CD14-positive monocyte (primary cell): ENCODE measurements around the gene POU6F2. TPM values are rescaled to one million over a fixed set of nuclear protein-coding genes. Genes with fewer than 3 reads are reported as not detected.

Experiments
- DNase-seq, 3 donors: peaks; one replicate each; pipeline ENCODE4 v3.0.0-alpha.2; 2011 to 2022
- H2AFZ ChIP-seq: 2 replicates; pipeline ENCODE4 v1.6.0; 2012; ENCODE audit warnings: mild to moderate bottlenecking, low read depth, low read length, inconsistent platforms; ENCODE audit not compliant: insufficient read depth, poor library complexity, severe bottlenecking
- H3K27ac ChIP-seq, 2 donors: 1 replicate in 1 of 2; 2 replicates in 1 of 2; pipeline ENCODE4 v1.5.1; 2012 to 2013; ENCODE audit warnings: low read length in 2 of 2, control low read depth in 1 of 2, inconsistent platforms in 1 of 2, low read depth in 1 of 2, mild to moderate bottlenecking in 1 of 2
- H3K27me3 ChIP-seq, 2 donors: one replicate each; pipeline versions ENCODE4 v1.6.0 to v1.6.1; 2011 to 2013; ENCODE audit warnings: low read length in 2 of 2; ENCODE audit not compliant: control insufficient read depth in 2 of 2, insufficient read depth in 2 of 2
- H3K36me3 ChIP-seq, 2 donors: replicated peaks in 1 of 2; 1 replicate in 1 of 2; 2 replicates in 1 of 2; pipeline versions ENCODE4 v1.5.1 to v1.6.1; 2012 to 2013; ENCODE audit warnings: low read length in 2 of 2, control low read depth in 1 of 2, inconsistent platforms in 1 of 2, mild to moderate bottlenecking in 1 of 2; ENCODE audit not compliant: insufficient read depth in 2 of 2, control insufficient read depth in 1 of 2
- H3K4me1 ChIP-seq, 2 donors: 1 replicate in 1 of 2; 2 replicates in 1 of 2; pipeline versions ENCODE4 v1.5.1 to v1.6.1; 2012 to 2013; ENCODE audit warnings: low read length in 2 of 2, control low read depth in 1 of 2, inconsistent platforms in 1 of 2, mild to moderate bottlenecking in 1 of 2, moderate library complexity in 1 of 2; ENCODE audit not compliant: insufficient read depth in 2 of 2, control insufficient read depth in 1 of 2
- H3K4me2 ChIP-seq: replicated peaks from 2 replicates; pipeline ENCODE3; 2012; ENCODE audit warnings: low read length, moderate library complexity, mild to moderate bottlenecking; ENCODE audit not compliant: poor library complexity, severe bottlenecking; ENCODE audit errors: extremely low read depth
- H3K4me3 ChIP-seq, 3 experiments: fragments of 200-600 bp in 1 of 3; sonication (generic) in 1 of 3; replicated peaks in 1 of 3; 1 replicate in 2 of 3; 2 replicates in 1 of 3; pipeline ENCODE4 v1.5.1; 2011 to 2013; ENCODE audit warnings: low read length in 3 of 3, mild to moderate bottlenecking in 3 of 3, control low read depth in 2 of 3, low read depth in 2 of 3, inconsistent platforms in 1 of 3, moderate library complexity in 1 of 3
- H3K79me2 ChIP-seq: 2 replicates; pipeline ENCODE4 v1.6.0; 2012; ENCODE audit warnings: mild to moderate bottlenecking, control low read depth, inconsistent platforms, low read length, moderate library complexity; ENCODE audit not compliant: insufficient read depth
- H3K9ac ChIP-seq: 2 replicates; pipeline ENCODE4 v1.6.0; 2017; ENCODE audit warnings: low read length, mild to moderate bottlenecking; ENCODE audit not compliant: insufficient read depth, poor library complexity, severe bottlenecking
- H3K9me3 ChIP-seq, 2 donors: replicated peaks in 1 of 2; 1 replicate in 1 of 2; 2 replicates in 1 of 2; pipeline versions ENCODE4 v1.5.1 to v1.6.1; 2012 to 2013; ENCODE audit warnings: low read length in 2 of 2, control low read depth in 1 of 2; ENCODE audit not compliant: control insufficient read depth in 1 of 2, insufficient read depth in 1 of 2
- H4K20me1 ChIP-seq: 2 replicates; pipeline ENCODE4 v1.6.0; 2012; ENCODE audit warnings: mild to moderate bottlenecking, low read length, control low read depth, moderate library complexity; ENCODE audit not compliant: insufficient read depth
- H3K27ac Mint-ChIP-seq, 7 donors: one replicate each; pipeline ENCODE4 v1.8.0; 2020; ENCODE audit warnings: mild to moderate bottlenecking in 7 of 7, mixed read lengths in 7 of 7, moderate library complexity in 6 of 7, inconsistent platforms in 2 of 7
- H3K27me3 Mint-ChIP-seq, 3 donors: one replicate each; pipeline ENCODE4 v1.8.0; 2021 to 2022; ENCODE audit warnings: low read depth in 3 of 3, mild to moderate bottlenecking in 3 of 3, mixed read lengths in 3 of 3, moderate library complexity in 3 of 3, inconsistent platforms in 1 of 3
- H3K36me3 Mint-ChIP-seq, 2 donors: one replicate each; pipeline ENCODE4 v1.8.0; 2020; ENCODE audit warnings: mixed read lengths in 2 of 2, inconsistent platforms in 1 of 2, mild to moderate bottlenecking in 1 of 2
- H3K4me1 Mint-ChIP-seq: one replicate; pipeline ENCODE4 v1.8.0; 2020; ENCODE audit warnings: mild to moderate bottlenecking, mixed read lengths
- H3K4me3 Mint-ChIP-seq, 2 donors: one replicate each; pipeline ENCODE4 v1.8.0; 2020; ENCODE audit warnings: mild to moderate bottlenecking in 2 of 2, mixed read lengths in 2 of 2, moderate library complexity in 1 of 2
- H3K9me3 Mint-ChIP-seq, 7 donors: one replicate each; pipeline ENCODE4 v1.8.0; 2020 to 2022; ENCODE audit warnings: mixed read lengths in 7 of 7, mild to moderate bottlenecking in 6 of 7, moderate library complexity in 6 of 7, inconsistent platforms in 2 of 7
- WGBS: methylation state at CpG from one replicate; pipeline ENCODE4 v1.1.5; 2013; ENCODE audit warnings: missing lambda C conversion rate; ENCODE audit not compliant: insufficient coverage; 5-methylcytosine and 5-hydroxymethylcytosine counted together
- intact Hi-C, 2 donors: fragments of 100-400 bp; cut with micrococcal nuclease; formaldehyde crosslinking; loops; one replicate each; pipeline versions ENCODE4 v1.15.0 to v1.15.1; 2023
- polyA plus RNA-seq, 3 donors: library from polyadenylated mRNA; depleted of rRNA in 1 of 3; unstranded in 2 of 3; stranded (reverse) in 1 of 3; fragments of 300-500 nt in 2 of 3; fragments of >200 nt in 1 of 3; fragmentation: Illumina TruSeq in 2 of 3; gene quantifications; 1 replicate in 2 of 3; 2 replicates in 1 of 3; pipeline ENCODE4 v1.2.3, GENCODE V29; 2012 to 2021
- TF ChIP-seq, protein P1 (sequence below): fragments of 200-600 bp; IDR thresholded peaks from one replicate; pipeline ENCODE4 v1.8.0; 2022; ENCODE audit warnings: antibody characterized with exemption, mild to moderate bottlenecking

Gene POU6F2
- polyA plus RNA-seq, 3 donors = not detected

DNA sequence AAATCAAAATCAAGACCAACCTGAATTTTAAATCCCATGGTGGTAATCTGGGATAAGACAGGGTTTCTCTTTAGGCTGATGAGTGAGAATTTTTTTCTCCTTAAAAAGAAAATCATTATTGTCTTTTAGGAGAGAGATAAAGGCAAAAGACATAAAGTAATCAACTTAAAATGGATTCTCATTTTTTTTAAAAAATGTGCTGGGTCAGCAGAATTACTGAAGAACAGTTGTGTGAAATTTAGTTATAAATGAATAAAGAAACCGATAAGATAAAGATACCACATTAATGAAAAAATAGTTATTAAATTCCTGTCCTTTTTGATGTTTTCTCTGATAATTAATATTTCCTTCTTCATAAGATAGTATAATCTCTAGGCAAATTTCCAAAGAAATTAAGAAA is 427.2 kb downstream of the POU6F2 start:
- H3K27ac Mint-ChIP-seq = no peak overlapping the region
- H3K4me1 Mint-ChIP-seq = no peaks in the 10 kb centered on the region
- H3K4me3 Mint-ChIP-seq = no peak overlapping the region
- Histone ChIP-seq H3K9me3 (no peaks in the 10 kb centered on the region), H3K79me2 (no peaks in the 10 kb centered on the region), H3K4me1 (no peaks in the 10 kb centered on the region), H3K36me3 (no peaks in the 10 kb centered on the region), H3K9ac (no peak overlapping the region), H3K27ac (no peak overlapping the region), H3K27me3 (no peaks in the 10 kb centered on the region), H3K4me2 (no peak overlapping the region), H2AFZ (no peak overlapping the region), H3K4me3 (no peak overlapping the region), H4K20me1 (no peaks in the 10 kb centered on the region)
- H3K36me3 Mint-ChIP-seq = no peaks in the 10 kb centered on the region
- DNase-seq = no peak
- H3K27me3 Mint-ChIP-seq = peaks cover 0 to 2% (median 0%) of the 10 kb centered on the region in 3 donors
- WGBS = no CpG with 5 or more reads among the region's 1 CpG
- TF ChIP-seq, protein P1, sequence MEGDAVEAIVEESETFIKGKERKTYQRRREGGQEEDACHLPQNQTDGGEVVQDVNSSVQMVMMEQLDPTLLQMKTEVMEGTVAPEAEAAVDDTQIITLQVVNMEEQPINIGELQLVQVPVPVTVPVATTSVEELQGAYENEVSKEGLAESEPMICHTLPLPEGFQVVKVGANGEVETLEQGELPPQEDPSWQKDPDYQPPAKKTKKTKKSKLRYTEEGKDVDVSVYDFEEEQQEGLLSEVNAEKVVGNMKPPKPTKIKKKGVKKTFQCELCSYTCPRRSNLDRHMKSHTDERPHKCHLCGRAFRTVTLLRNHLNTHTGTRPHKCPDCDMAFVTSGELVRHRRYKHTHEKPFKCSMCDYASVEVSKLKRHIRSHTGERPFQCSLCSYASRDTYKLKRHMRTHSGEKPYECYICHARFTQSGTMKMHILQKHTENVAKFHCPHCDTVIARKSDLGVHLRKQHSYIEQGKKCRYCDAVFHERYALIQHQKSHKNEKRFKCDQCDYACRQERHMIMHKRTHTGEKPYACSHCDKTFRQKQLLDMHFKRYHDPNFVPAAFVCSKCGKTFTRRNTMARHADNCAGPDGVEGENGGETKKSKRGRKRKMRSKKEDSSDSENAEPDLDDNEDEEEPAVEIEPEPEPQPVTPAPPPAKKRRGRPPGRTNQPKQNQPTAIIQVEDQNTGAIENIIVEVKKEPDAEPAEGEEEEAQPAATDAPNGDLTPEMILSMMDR = no peak
- intact Hi-C loops = no loop called here
- no peaks in the 10 kb centered on the region for H3K9me3 Mint-ChIP-seq

DNA sequence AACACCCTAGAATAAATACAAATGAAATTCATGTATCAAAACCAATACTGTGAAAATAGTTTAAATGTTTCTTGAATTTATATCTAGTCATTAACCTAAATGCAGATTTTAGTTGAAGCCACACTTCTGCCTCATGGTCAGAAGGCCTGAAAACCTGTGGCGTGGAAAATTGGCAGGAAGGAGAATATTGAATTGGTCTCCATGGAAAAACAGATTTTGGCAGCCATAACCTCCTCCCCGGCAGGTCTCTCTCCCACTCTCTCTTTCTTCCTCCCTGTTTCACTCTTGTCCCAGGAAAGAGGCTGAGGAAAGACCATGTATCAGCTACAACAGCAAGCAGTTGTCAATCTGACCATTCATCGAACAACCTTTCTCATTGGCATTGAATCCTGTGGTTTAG is 427.9 kb downstream of the POU6F2 start:
- Histone ChIP-seq H3K9ac (no peak overlapping the region), H3K9me3 (no peaks in the 10 kb centered on the region), H3K79me2 (no peaks in the 10 kb centered on the region), H2AFZ (no peak overlapping the region), H3K27me3 (no peaks in the 10 kb centered on the region), H3K36me3 (no peaks in the 10 kb centered on the region), H3K4me3 (no peak overlapping the region), H3K4me2 (no peak overlapping the region), H4K20me1 (no peaks in the 10 kb centered on the region), H3K4me1 (no peaks in the 10 kb centered on the region), H3K27ac (no peak overlapping the region)
- H3K27me3 Mint-ChIP-seq = peaks cover 0 to 2% (median 1%) of the 10 kb centered on the region in 3 donors
- 88% methylated on average over 1 of the region's 3 CpGs for WGBS
- intact Hi-C loops = no loop called here
- TF ChIP-seq, protein P1 = no peak
- no peak overlapping the region for H3K4me3 Mint-ChIP-seq
- no peaks in the 10 kb centered on the region for H3K4me1 Mint-ChIP-seq
- DNase-seq = no peak
- H3K9me3 Mint-ChIP-seq = no peaks in the 10 kb centered on the region
- no peaks in the 10 kb centered on the region for H3K36me3 Mint-ChIP-seq
- H3K27ac Mint-ChIP-seq = no peak overlapping the region
